GM18861 (cell line): ENCODE results near the gene RUBCN.
"Not testable (repeated sequence)": the region's sequence is repeated elsewhere in the genome, so short reads cannot be mapped to it uniquely, and the experiment has no call there.

Experiments
- ATAC-seq: cut with Tn5 transposase; IDR thresholded peaks from one replicate; pipeline ENCODE4 v1.9.1; 2021; ENCODE audit not compliant: unreplicated experiment

RUBCN gene

GRCh38 chr3:197686899-197687298 lies 49.8 kb downstream of the RUBCN start:
- ATAC-seq, result no peak

- no peak for ATAC-seq
Observed at GRCh38 chr3:197685546-197685945, 51.2 kb downstream of the RUBCN start.

GRCh38 chr3:197683191-197683590 lies 53.5 kb downstream of the RUBCN start:
- ATAC-seq, result no peak

- ATAC-seq, result no peak
Observed at GRCh38 chr3:197682713-197683112, 54.0 kb downstream of the RUBCN start.

- ATAC-seq, result no peak
Observed at GRCh38 chr3:197680955-197681521, 55.7 kb downstream of the RUBCN start.

- no peak for ATAC-seq
Observed at GRCh38 chr3:197675951-197676350, 60.8 kb downstream of the RUBCN start.

GRCh38 chr3:197675563-197675860 lies 61.2 kb downstream of the RUBCN start:
- ATAC-seq, result no peak

GRCh38 chr3:197674741-197675562 lies 61.8 kb downstream of the RUBCN start:
- no peak for ATAC-seq

- ATAC-seq, result no peak
Observed at GRCh38 chr3:197673170-197673569, 63.5 kb downstream of the RUBCN start.

GRCh38 chr3:197670361-197670760 lies 66.3 kb downstream of the RUBCN start:
- ATAC-seq, result no peak

- no peak for ATAC-seq
Observed at GRCh38 chr3:197667968-197668367, 68.7 kb downstream of the RUBCN start.

- not testable (repeated sequence) for ATAC-seq
Observed at GRCh38 chr3:197667293-197667692, 69.4 kb downstream of the RUBCN start.

GRCh38 chr3:197666221-197666842 lies 70.4 kb downstream of the RUBCN start:
- ATAC-seq, result not testable (repeated sequence)

GRCh38 chr3:197665549-197665948 lies 71.2 kb downstream of the RUBCN start:
- not testable (repeated sequence) for ATAC-seq

GRCh38 chr3:197665142-197665491 lies 71.6 kb downstream of the RUBCN start:
- ATAC-seq, result peak; percentile 68

GRCh38 chr3:197664414-197665141 lies 72.1 kb downstream of the RUBCN start:
- peak; percentile 25 for ATAC-seq

GRCh38 chr3:197663367-197664140 lies 73.2 kb downstream of the RUBCN start:
- ATAC-seq, result not testable (repeated sequence)

- ATAC-seq, result not testable (repeated sequence)
Observed at GRCh38 chr3:197662352-197662751, 74.4 kb downstream of the RUBCN start.

- ATAC-seq, result not testable (repeated sequence)
Observed at GRCh38 chr3:197661874-197662273, 74.8 kb downstream of the RUBCN start.

GRCh38 chr3:197661234-197661834 lies 75.4 kb downstream of the RUBCN start:
- ATAC-seq, result not testable (repeated sequence)
